ENCODE measurements around the gene TBC1D14. TPM values are rescaled to one million over a fixed set of nuclear protein-coding genes. Genes with fewer than 3 reads are reported as not detected.
A peak's percentile ranks its signal among the peaks of the same experiment; 100 is the strongest.

Gene TBC1D14, protein sequence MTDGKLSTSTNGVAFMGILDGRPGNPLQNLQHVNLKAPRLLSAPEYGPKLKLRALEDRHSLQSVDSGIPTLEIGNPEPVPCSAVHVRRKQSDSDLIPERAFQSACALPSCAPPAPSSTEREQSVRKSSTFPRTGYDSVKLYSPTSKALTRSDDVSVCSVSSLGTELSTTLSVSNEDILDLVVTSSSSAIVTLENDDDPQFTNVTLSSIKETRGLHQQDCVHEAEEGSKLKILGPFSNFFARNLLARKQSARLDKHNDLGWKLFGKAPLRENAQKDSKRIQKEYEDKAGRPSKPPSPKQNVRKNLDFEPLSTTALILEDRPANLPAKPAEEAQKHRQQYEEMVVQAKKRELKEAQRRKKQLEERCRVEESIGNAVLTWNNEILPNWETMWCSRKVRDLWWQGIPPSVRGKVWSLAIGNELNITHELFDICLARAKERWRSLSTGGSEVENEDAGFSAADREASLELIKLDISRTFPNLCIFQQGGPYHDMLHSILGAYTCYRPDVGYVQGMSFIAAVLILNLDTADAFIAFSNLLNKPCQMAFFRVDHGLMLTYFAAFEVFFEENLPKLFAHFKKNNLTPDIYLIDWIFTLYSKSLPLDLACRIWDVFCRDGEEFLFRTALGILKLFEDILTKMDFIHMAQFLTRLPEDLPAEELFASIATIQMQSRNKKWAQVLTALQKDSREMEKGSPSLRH
- total RNA-seq = 10 to 100 TPM; 37.1 to 37.3 TPM

DNA sequence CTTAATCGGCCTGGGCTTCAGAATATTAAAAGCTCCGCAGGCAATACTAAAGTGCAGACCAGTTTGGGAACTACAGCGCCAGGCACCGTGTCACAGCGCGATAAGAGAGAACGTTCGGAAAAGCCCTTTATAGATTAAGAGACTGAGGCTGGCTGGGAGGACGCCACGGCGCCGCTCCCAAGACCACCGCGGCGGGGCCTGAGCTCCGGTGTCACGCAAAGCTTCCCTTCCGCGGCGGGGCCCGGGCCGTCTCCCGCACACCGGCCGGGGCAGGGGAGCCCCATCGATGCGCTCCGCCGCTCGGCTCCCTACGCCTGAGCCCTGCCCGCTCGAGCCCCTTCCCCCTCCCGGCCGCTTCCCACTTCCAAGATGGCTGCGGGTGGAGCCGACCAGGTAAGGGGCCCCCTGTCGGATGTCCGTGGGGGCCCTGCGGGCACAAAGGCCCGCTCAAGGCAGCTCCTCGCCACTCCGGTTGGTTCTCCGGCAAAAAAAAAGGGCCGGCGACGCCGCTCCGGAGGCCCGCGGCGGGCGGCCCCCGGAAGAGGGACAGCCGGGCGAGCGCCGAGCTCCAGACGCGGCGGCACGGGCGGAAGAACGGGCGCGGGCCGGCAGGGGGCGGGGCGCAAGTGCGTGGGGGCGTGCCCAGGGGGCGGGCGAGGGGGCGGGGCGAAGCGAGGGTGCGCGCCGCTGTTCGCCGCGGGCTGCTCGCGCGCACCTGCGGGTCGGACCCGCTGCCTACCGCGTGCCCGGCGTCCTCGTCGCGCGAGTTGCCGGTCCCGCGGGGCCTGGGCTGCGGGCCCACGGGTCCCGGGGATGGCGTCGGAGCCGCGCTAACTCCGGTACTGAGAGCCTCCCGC, at the start of gene TBC1D14:
TSS of gene TBC1D14 (plus strand) at position 714 of the 857 bp plus-strand sequence. CDS start 13,564 bp downstream, outside the sequence.
- intact Hi-C loops (cut with micrococcal nuclease) = loop anchor here (1.0 to 10.0 kb wide), 3 partner anchors 78 to 275 kb away; partner anchors contain the start of gene GRPEL1
- H3K4me3 Mint-ChIP-seq = peak within 1 kb of the TSS; percentile 94
- H3K9me3 Mint-ChIP-seq = no peaks in the 10 kb centered on the region
- peaks cover 2% of the 10 kb centered on the region for H3K36me3 Mint-ChIP-seq
- peak; percentile 89 for DNase-seq
- H3K4me1 Mint-ChIP-seq (ENCODE audit: low read depth) = peaks cover 54% of the 10 kb centered on the region
- H3K27ac Mint-ChIP-seq = peak within 1 kb of the TSS; percentile 89
- ChIA-PET POLR2A (interaction anchor here (0.6 to 2.7 kb wide), 21 partner anchors 10 to 277 kb away, joined by 3 to 26 read pairs (median 4); partner anchors contain the start of genes GRPEL1 and TADA2B), CTCF (interaction anchor here (0.6 to 3.0 kb wide), 17 partner anchors 8 to 236 kb away, joined by 3 to 13 read pairs (median 5); partner anchors contain the start of gene TADA2B)
- no peaks in the 10 kb centered on the region for H3K27me3 Mint-ChIP-seq

DNA sequence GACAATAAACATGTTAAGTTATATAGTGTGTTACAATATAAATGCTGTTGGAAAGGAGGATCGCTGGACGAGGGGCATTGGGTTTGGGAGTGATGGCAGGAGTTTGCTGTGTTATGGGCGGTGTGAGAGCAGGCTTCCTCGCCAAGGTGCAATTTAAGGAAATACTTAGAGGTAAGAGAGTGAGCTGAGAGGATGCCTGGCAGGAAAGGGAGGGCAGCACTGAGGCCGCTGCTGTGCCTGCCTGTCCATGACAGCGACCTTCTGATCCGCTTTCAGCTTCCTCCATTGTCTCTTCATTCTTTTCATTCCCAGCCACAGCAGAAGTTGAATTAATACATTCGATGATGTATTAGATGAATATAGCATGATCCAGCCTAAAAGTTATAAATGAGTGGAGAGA, 41.2 kb upstream of the TBC1D14 start:
- CTCF ChIA-PET = interaction anchor here (0.6 to 1.9 kb wide), 2 partner anchors 104 to 150 kb away, joined by 3 to 8 read pairs; no protein-coding TSS in a partner anchor
- no peak for DNase-seq
- POLR2A ChIA-PET = no interaction called here
- Mint-ChIP-seq H3K27me3 (no peaks in the 10 kb centered on the region), H3K27ac (no peak overlapping the region), H3K4me1 (ENCODE audit: low read depth) (no peaks in the 10 kb centered on the region), H3K36me3 (peaks cover 21% of the 10 kb centered on the region), H3K9me3 (no peaks in the 10 kb centered on the region), H3K4me3 (no peak overlapping the region)
- intact Hi-C loops (cut with micrococcal nuclease) = no loop called here

DNA sequence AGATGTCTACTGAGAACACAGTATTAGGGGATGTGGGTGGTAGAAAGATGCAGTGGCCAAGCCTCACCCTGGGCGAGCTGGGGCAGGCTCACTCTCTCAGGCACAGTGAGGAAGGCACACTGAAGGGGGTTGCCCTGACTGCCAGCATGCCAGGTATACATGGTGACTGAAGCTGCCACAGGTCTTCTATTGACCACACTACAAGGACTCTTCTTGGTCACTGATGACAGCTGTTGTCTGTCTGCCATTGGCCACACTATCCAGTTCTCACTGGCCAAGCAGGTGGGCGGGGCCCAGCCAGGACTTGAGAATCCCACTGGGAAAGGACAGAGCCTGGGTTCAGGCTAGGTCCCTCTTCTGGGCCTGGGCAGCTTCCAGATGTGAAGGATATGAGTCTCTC, 39.7 kb upstream of the TBC1D14 start:
- intact Hi-C loops (cut with micrococcal nuclease) = no loop called here
- POLR2A ChIA-PET = interaction anchor here (0.6 kb wide), 1 partner anchor 214 kb away, joined by 3 read pairs; no protein-coding TSS in a partner anchor
- CTCF ChIA-PET = interaction anchor here (0.7 kb wide), 1 partner anchor 149 kb away, joined by 3 read pairs; no protein-coding TSS in a partner anchor
- Mint-ChIP-seq H3K4me3 (no peak overlapping the region), H3K9me3 (no peaks in the 10 kb centered on the region), H3K27ac (no peak overlapping the region), H3K36me3 (peaks cover 18% of the 10 kb centered on the region), H3K27me3 (no peaks in the 10 kb centered on the region), H3K4me1 (ENCODE audit: low read depth) (no peaks in the 10 kb centered on the region)
- DNase-seq = no peak

DNA sequence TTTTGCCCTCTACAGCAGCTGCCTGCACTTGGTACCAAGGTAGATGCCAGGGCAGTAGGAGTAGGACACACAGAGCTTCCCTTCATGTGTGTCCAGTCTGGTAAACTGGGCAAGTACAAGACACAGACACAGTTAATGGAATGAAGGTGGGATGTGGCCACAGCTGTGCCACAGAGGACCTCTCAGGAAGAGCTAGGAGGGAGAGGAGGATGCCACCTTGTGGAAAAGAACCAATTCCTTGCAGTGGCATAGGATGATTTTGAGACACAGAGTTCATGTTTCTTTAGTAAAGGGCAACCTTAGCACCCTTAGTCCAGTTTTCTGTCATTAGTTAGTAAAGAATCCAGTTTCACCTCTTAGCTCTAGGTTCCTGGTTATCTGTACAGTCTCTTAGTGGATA, 36.3 kb upstream of the TBC1D14 start:
- peaks cover 11% of the 10 kb centered on the region for H3K36me3 Mint-ChIP-seq
- ChIA-PET POLR2A (interaction anchor here (0.6 to 1.5 kb wide), 7 partner anchors 13 to 200 kb away, joined by 3 to 7 read pairs (median 3); a partner anchor contains a TSS), CTCF (interaction anchor here (0.7 to 6.9 kb wide), 65 partner anchors 8 to 327 kb away, joined by 3 to 252 read pairs (median 5); partner anchors contain the start of genes BLOC1S4, GRPEL1, MRFAP1L1 and TADA2B)
- no peaks in the 10 kb centered on the region for H3K27me3 Mint-ChIP-seq
- intact Hi-C loops (cut with micrococcal nuclease) = no loop called here
- no peak overlapping the region for H3K4me3 Mint-ChIP-seq
- H3K9me3 Mint-ChIP-seq = no peaks in the 10 kb centered on the region
- DNase-seq = no peak
- H3K27ac Mint-ChIP-seq = no peak overlapping the region
- H3K4me1 Mint-ChIP-seq (ENCODE audit: low read depth) = no peaks in the 10 kb centered on the region

DNA sequence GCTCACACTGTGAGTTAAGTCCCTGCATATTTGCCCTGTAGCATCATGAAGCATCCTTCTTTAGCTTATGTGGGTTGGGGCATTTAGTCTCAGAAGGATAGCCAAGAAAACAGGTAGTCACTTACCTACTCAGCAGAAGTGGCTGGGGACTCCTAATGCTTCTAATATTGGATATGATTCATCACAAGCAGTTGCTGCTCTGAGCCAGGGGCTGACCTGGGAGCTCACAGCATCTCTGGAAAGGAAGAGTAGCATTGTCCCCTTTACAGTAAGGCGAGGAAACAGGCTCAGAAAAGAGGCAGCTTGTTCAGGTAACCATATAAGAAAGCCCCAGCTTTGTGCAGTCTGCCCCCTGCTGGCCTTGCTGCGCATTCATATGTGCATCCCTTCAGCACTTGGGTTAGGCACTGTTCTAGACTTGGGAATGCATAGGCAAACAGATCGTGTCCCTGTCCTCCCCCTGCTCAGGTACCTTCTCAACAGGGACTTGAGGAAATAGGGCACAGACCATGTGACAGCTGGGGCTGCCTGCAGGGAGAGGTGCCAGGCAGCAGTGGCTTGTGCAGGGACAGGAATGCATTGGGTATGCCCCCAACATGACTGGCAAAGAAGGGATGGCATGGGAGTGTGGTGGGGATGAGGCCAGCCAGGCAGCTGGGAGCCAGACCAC, 35.7 kb upstream of the TBC1D14 start:
- Mint-ChIP-seq H3K4me3 (no peak overlapping the region), H3K27me3 (no peaks in the 10 kb centered on the region), H3K4me1 (ENCODE audit: low read depth) (no peaks in the 10 kb centered on the region), H3K36me3 (peaks cover 16% of the 10 kb centered on the region), H3K27ac (no peak overlapping the region), H3K9me3 (no peaks in the 10 kb centered on the region)
- DNase-seq = peak; percentile 86
- CTCF ChIA-PET = interaction anchor here (0.7 to 6.9 kb wide), 64 partner anchors 8 to 232 kb away, joined by 3 to 252 read pairs (median 5); partner anchors contain the start of genes BLOC1S4, GRPEL1, MRFAP1L1 and TADA2B
- intact Hi-C loops (cut with micrococcal nuclease) = loop anchor here (1.0 kb wide), 2 partner anchors 91 to 154 kb away; no protein-coding TSS in a partner anchor
- POLR2A ChIA-PET = interaction anchor here (0.6 to 1.5 kb wide), 7 partner anchors 14 to 201 kb away, joined by 3 to 7 read pairs (median 3); a partner anchor contains a TSS

DNA sequence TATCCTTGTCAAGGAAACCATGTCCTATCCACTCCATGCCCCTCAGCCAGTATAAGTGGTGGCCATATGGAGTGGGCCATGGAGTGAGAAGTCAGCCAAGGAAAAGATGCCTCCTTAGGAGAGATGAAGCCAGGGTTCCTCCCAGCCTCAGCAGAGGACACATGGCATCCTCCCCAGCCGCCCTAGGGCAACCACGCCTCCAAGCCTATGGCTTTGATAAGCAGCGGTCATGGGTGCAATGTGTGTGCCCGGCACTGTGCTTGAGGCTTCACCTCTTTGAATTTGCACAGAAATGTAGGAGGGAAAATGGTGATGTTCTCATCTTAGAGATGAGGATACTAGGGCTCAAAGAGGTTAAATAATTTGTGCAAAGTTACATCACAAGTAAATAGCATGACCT, 34.6 kb upstream of the TBC1D14 start:
- H3K27me3 Mint-ChIP-seq = no peaks in the 10 kb centered on the region
- H3K9me3 Mint-ChIP-seq = no peaks in the 10 kb centered on the region
- no peak overlapping the region for H3K27ac Mint-ChIP-seq
- ChIA-PET POLR2A (no interaction called here), CTCF (interaction anchor here (1.0 to 6.9 kb wide), 17 partner anchors 10 to 200 kb away, joined by 3 to 252 read pairs (median 15); partner anchors contain the start of genes BLOC1S4 and GRPEL1)
- H3K36me3 Mint-ChIP-seq = peaks cover 22% of the 10 kb centered on the region
- no peak overlapping the region for H3K4me3 Mint-ChIP-seq
- no peak for DNase-seq
- intact Hi-C loops (cut with micrococcal nuclease) = loop anchor here (1.0 kb wide), 2 partner anchors 92 to 155 kb away; no protein-coding TSS in a partner anchor
- no peaks in the 10 kb centered on the region for H3K4me1 Mint-ChIP-seq (ENCODE audit: low read depth)

DNA sequence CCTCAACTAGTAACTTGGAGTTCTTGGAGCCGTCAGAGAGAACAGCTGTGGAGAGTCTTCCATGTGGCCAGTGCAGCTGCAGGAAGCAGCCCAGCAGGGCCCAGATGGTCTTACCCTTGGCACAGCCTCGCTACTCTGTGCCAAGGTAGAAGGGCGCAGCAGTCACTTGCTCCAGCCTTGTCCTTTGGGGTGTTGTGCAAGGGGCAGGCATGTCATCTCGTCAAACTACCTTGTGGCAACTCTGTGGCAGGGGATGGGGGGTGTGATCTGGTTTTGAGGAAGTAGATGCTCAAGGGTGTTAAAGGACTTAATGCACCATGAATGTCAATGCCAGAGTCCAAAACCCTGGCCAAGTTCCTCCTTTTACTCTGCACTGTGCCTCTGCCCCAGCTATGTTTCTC, 34.2 kb upstream of the TBC1D14 start:
- Mint-ChIP-seq H3K9me3 (no peaks in the 10 kb centered on the region), H3K27ac (no peak overlapping the region), H3K4me3 (no peak overlapping the region), H3K4me1 (ENCODE audit: low read depth) (no peaks in the 10 kb centered on the region), H3K36me3 (peaks cover 24% of the 10 kb centered on the region), H3K27me3 (no peaks in the 10 kb centered on the region)
- intact Hi-C loops (cut with micrococcal nuclease) = no loop called here
- POLR2A ChIA-PET = no interaction called here
- no peak for DNase-seq
- CTCF ChIA-PET = interaction anchor here (3.1 to 6.9 kb wide), 5 partner anchors 9 to 195 kb away, joined by 19 to 252 read pairs (median 34); partner anchors contain the start of gene BLOC1S4

DNA sequence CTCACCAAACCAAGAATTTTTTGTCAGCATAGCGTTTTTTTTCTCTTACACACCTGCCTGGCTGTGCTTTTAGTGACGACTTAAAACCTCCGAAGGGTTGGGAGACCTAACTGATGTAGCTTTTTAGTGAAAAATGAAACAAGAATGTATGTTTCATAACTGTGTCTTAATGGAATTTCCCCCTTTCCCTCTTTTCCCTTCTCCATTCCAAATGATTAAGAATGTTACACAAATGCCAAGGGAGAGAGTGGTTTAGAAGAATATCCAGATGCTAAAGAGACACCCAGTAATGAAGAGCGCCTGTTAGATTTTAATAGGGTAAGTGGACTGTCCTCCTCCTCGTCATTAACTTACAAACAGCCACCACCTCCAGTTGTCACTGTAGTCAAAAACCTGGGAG, 33.2 kb upstream of the TBC1D14 start:
- Mint-ChIP-seq H3K9me3 (no peaks in the 10 kb centered on the region), H3K4me1 (ENCODE audit: low read depth) (no peaks in the 10 kb centered on the region), H3K4me3 (no peak overlapping the region), H3K36me3 (peaks cover 31% of the 10 kb centered on the region), H3K27ac (no peak overlapping the region), H3K27me3 (no peaks in the 10 kb centered on the region)
- intact Hi-C loops (cut with micrococcal nuclease) = no loop called here
- no peak for DNase-seq
- POLR2A ChIA-PET = no interaction called here
- CTCF ChIA-PET = interaction anchor here (6.9 kb wide), 1 partner anchor 156 kb away, joined by 252 read pairs; the partner anchor contains the start of gene BLOC1S4

DNA sequence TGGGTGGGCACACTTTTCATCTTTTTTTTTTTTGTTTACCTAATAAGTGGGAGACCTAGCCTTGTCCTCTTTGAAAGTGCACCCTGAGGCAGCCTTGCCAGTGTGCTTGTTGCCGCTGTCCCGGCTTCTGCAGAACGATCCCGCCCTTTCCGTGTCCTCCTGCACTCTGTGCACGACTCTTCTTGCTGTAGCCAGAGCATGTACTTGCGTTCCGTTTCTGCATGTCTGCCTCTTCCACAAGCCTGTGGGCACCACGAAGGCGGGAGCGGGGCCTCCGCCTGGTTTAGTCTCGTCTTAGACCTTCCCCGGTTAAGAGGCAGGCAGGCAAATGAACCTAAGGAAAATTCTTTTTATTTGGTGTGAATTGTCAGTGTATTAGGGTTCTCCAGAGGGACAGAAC, 32.6 kb upstream of the TBC1D14 start:
- CTCF ChIA-PET = interaction anchor here (6.9 kb wide), 1 partner anchor 157 kb away, joined by 252 read pairs; the partner anchor contains the start of gene BLOC1S4
- intact Hi-C loops (cut with micrococcal nuclease) = no loop called here
- no peak overlapping the region for H3K4me3 Mint-ChIP-seq
- POLR2A ChIA-PET = no interaction called here
- no peaks in the 10 kb centered on the region for H3K4me1 Mint-ChIP-seq (ENCODE audit: low read depth)
- H3K27me3 Mint-ChIP-seq = no peaks in the 10 kb centered on the region
- no peaks in the 10 kb centered on the region for H3K9me3 Mint-ChIP-seq
- H3K27ac Mint-ChIP-seq = no peak overlapping the region
- DNase-seq = no peak
- H3K36me3 Mint-ChIP-seq = peaks cover 31% of the 10 kb centered on the region

DNA sequence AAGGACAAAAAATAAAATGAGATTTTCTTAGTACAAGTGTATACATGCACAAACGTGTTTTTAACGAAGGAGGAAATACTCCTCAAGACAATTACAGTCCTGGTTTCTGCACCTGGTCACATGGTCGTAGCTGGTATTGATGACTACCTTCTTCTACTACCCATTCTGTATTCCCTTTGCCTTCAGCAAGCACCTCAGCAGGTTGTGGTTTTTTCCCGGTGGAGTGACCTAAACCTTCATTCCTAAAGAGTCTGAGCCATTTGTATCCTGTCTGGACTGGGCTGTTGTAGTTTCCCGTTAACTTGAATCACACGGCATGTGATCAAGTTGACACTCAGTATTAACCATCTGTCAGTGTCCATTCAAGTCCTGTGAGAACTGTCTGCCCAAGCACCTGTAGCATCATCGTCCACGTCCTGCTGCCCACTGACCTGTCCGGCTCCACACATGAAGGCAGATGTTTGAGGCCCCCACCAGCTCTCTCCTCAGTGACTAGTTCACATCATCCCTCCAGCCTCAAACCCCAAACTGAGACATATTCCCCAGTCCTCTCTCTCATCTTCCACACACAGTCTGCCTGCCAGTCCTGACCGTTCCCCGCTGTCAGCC, 31.1 kb upstream of the TBC1D14 start:
- no peak for DNase-seq
- H3K9me3 Mint-ChIP-seq = no peaks in the 10 kb centered on the region
- H3K4me1 Mint-ChIP-seq (ENCODE audit: low read depth) = no peaks in the 10 kb centered on the region
- H3K27ac Mint-ChIP-seq = no peak overlapping the region
- peaks cover 35% of the 10 kb centered on the region for H3K36me3 Mint-ChIP-seq
- no peaks in the 10 kb centered on the region for H3K27me3 Mint-ChIP-seq
- intact Hi-C loops (cut with micrococcal nuclease) = no loop called here
- H3K4me3 Mint-ChIP-seq = no peak overlapping the region
- POLR2A ChIA-PET = no interaction called here
- CTCF ChIA-PET = interaction anchor here (6.9 kb wide), 1 partner anchor 158 kb away, joined by 252 read pairs; the partner anchor contains the start of gene BLOC1S4

Data from activated CD4-positive, alpha-beta memory T cell treated with anti-CD3 and anti-CD28 coated beads for 36 hours (primary cell).